Coronary artery (tissue), 2 donors: ENCODE results near the gene COQ8B.
"Not testable (repeated sequence)": the region's sequence is repeated elsewhere in the genome, so short reads cannot be mapped to it uniquely, and the experiment has no call there.

Source experiments
- DNase-seq: peaks from one replicate; pipeline ENCODE4 v3.0.0-alpha.2; 2017; ENCODE audit warnings: low spot score
- H3K27ac ChIP-seq, 2 donors: fragments of 200-600 bp; sonication (generic); one replicate each; pipeline ENCODE4 v1.5.1; 2016 to 2019
- H3K4me3 ChIP-seq: fragments of 200-600 bp; sonication (generic); 2 replicates; pipeline ENCODE4 v1.5.1; 2016; ENCODE audit warnings: mild to moderate bottlenecking, moderate library complexity
- TF ChIP-seq, protein P1 (sequence below): fragments of 200-600 bp; sonication (generic); IDR thresholded peaks from one replicate; pipeline ENCODE4 v1.5.1; 2019; ENCODE audit warnings: antibody characterized with exemption

COQ8B gene

DNA sequence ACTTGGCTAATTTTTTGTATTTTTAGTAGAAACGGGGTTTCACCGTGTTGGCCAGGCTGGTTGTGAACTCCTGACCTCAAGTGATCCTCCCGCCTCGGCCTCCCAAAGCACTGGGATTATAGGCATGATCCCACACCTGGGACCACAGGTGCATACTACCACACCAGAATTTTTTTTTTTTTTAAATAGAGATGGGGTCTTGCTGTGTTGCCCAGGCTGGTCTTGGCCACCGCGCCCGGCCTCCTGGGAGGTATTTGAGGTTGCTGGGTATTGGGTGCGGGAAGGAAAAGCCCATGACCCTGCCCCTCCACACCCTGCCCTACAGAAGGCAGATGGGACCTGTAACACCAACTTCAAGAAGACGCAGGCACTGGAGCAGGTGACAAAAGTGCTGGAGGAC is 20.0 kb upstream of the COQ8B start:
- TF ChIP-seq, protein P1, sequence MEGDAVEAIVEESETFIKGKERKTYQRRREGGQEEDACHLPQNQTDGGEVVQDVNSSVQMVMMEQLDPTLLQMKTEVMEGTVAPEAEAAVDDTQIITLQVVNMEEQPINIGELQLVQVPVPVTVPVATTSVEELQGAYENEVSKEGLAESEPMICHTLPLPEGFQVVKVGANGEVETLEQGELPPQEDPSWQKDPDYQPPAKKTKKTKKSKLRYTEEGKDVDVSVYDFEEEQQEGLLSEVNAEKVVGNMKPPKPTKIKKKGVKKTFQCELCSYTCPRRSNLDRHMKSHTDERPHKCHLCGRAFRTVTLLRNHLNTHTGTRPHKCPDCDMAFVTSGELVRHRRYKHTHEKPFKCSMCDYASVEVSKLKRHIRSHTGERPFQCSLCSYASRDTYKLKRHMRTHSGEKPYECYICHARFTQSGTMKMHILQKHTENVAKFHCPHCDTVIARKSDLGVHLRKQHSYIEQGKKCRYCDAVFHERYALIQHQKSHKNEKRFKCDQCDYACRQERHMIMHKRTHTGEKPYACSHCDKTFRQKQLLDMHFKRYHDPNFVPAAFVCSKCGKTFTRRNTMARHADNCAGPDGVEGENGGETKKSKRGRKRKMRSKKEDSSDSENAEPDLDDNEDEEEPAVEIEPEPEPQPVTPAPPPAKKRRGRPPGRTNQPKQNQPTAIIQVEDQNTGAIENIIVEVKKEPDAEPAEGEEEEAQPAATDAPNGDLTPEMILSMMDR: no peak
- Histone ChIP-seq H3K4me3 (no peak overlapping the region), H3K27ac (peak overlapping the region in 1 of 2 donors; percentile 13)
- no peak for DNase-seq

DNA sequence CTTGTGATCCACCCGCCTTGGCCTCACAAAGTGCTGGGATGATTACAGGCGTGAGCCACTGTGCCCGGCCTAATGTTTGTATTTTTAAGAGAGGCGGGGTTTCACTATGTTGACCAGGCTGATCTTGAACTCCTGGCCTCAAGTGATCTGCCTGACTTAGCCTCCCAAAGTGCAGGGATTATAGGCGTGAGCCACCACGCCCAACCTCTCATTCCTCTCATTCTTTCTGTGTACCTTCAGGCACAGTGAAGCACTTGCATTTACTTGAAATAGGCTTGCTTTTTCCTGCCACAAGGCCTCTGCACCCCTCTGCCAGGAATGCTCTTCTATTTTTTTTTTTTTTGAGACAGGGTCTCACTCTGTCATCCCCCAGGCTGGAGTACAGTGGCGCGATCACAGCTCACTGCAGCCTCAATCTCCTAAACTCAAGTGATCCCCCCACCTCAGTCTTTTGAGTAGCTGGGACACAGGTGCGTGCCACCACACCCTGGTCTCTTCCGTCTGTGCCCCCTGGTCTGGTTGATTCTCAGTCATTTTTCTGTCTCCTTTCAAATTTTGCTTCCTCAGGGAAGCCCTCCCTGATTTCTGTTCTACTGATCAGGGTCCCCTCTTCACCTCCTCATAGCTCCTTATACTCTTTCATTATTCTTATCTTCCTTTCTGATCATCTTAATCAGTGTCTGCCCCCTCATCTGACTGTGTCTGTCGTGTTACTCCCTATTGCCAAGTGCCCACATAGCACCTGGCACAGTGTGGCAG is 18.5 kb upstream of the COQ8B start:
- TF ChIP-seq, protein P1: no peak
- no peak overlapping the region for H3K4me3 ChIP-seq
- DNase-seq: no peak
- H3K27ac ChIP-seq: no peak overlapping the region

DNA sequence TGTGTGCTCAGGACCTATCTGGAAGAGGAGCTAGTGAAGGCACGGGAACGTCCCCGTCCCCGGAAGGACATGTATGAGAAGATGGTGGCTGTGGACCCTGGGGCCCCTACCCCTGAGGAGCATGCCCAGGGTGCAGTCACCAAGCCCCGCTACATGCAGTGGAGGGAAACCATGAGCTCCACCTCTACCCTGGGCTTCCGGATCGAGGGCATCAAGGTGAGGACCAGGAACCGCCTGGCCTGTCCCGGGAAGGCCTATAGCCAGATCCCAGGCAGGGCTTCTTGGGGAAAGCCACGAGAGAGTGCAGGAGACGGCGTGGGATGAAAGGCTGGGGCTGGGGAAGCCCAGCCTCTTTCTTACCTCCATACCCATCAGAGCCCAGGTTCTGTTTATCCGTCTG is 16.5 kb upstream of the COQ8B start:
- TF ChIP-seq, protein P1: no peak
- H3K4me3 ChIP-seq: no peak overlapping the region
- no peak overlapping the region for H3K27ac ChIP-seq
- DNase-seq: no peak

DNA sequence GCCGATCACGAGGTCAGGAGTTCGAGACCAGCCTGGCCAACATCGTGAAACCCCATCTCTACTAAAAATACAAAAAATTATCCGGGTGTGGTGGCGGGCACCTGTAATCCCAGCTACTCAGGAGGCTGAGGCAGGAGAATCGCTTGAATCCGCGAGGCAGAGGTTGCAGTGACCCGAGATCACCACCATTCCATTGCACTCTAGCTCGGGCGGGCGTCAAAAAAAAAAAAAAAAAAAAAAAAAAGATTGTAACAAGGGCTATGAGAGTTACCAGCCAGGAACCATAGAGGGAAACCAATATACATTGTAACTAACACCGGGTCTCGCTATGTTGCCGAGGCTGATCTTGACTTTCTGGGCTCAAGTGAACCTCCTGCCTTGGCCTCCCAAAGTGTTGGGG is 15.6 kb upstream of the COQ8B start:
- not testable (repeated sequence) for H3K27ac ChIP-seq, H3K4me3 ChIP-seq, DNase-seq

DNA sequence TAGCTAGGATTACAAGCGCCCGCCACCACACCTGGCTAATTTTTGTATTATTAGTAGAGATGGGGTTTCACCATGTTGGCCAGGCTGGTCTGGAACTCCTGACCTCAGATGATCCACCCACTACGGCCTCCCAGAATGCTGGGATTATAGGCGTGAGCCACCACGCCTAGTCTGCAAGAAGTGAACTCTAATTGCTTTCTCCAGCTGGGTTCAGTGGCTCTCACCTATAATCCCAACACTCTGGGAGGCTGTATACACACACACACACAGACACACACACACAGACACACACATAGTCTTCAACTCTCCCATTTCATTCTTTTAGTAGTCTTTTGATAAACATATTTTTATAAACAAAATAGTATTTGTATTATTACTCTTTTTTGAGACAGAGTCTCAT is 13.4 kb upstream of the COQ8B start:
- DNase-seq, H3K27ac ChIP-seq, H3K4me3 ChIP-seq: not testable (repeated sequence)

DNA sequence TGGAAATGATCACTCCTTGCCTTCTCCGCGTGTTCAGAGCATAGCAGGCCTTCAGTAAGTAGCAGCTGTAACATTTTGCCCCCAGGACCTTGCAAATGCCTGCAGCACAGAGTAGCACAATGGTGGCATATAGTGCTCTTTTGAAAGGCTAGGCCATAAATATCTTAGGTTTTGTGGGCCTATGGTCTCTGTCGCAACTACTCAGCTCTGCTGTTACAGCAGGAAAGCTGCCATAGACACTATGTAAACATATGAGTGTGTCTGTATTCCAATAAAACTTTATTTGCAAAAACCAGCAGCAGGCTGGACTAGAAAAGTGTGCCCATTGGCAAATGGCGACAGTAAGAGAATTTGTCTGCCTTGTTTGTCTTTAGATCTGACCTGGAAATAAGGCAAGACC is 9.6 kb upstream of the COQ8B start:
- TF ChIP-seq, protein P1: no peak
- no peak for DNase-seq
- Histone ChIP-seq H3K4me3 (no peak overlapping the region), H3K27ac (no peak overlapping the region)

DNA sequence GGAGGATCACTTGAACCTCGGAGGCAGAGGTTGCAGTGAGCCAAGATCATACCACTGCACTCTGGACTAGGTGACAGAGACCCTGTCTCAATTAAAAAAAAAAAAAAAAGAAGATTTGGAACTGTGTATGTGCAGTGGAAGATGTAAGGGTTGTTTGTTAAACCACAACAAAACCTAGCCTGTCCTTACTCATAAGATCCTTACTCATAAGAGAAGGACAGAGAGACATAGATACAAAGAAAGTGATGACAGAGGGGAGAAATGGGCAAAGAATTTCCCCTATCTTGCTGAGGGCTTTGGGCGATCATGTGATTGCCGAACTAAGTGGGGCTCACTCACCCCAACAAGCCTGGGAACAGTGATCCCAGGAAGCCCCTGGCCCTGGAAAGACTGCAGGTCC is 8.2 kb upstream of the COQ8B start:
- TF ChIP-seq, protein P1: no peak
- Histone ChIP-seq H3K4me3 (no peak overlapping the region), H3K27ac (no peak overlapping the region)

DNA sequence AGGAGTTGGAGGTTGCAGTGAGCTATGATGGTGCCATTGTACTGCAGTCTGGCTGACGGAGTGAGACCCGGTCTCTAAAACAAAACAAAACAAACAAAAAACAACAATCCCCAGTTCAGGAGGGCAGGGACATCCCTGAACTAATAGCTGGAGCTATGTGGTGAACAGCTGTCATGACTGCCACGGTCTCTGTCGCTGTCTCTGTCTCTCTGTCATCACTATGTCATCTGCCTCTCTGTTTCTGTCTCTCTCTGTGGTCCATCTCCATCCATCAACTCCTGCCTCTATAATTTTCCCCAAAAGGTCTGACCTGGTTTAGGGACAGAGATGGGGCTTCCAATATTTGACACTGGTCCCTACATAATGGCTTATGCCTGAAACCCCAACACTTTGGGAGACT is 7.6 kb upstream of the COQ8B start:
- Histone ChIP-seq H3K27ac (peak overlapping the region in 1 of 2 donors; percentile 21), H3K4me3 (peak overlapping the region; percentile 21)
- TF ChIP-seq, protein P1: no peak
- no peak for DNase-seq

More for the DNA sequence above, 8.2 kb upstream of the COQ8B start:
- no peak for DNase-seq
